ENCODE data around the gene NIM1K. TPM values are rescaled to one million over a fixed set of nuclear protein-coding genes. Genes with fewer than 3 reads are reported as not detected.

NIM1K gene
- total RNA-seq, 1 experiment from 2014 or later, result 0.07 TPM

GRCh38 chr5:43172779-43173178 is 19.2 kb upstream of the NIM1K start (continued):
- TF ChIP-seq ETV6 (CRISPR knock-in tag; IDR thresholded peaks at IDR 0.05) (no peak), TP53 (CRISPR knock-in tag; IDR thresholded peaks at IDR 0.05) (no peak), SMAD3 (CRISPR knock-in tag; IDR thresholded peaks at IDR 0.05; ENCODE audit: borderline replicate concordance) (no peak), ATF1 (CRISPR knock-in tag; IDR thresholded peaks at IDR 0.05) (no peak), NR1H2 (CRISPR knock-in tag; IDR thresholded peaks at IDR 0.05) (no peak)
- TF ChIP-seq, protein P1, sequence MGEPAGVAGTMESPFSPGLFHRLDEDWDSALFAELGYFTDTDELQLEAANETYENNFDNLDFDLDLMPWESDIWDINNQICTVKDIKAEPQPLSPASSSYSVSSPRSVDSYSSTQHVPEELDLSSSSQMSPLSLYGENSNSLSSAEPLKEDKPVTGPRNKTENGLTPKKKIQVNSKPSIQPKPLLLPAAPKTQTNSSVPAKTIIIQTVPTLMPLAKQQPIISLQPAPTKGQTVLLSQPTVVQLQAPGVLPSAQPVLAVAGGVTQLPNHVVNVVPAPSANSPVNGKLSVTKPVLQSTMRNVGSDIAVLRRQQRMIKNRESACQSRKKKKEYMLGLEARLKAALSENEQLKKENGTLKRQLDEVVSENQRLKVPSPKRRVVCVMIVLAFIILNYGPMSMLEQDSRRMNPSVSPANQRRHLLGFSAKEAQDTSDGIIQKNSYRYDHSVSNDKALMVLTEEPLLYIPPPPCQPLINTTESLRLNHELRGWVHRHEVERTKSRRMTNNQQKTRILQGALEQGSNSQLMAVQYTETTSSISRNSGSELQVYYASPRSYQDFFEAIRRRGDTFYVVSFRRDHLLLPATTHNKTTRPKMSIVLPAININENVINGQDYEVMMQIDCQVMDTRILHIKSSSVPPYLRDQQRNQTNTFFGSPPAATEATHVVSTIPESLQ (CRISPR knock-in tag; IDR thresholded peaks at IDR 0.05), result no peak
- TF ChIP-seq, protein P2, sequence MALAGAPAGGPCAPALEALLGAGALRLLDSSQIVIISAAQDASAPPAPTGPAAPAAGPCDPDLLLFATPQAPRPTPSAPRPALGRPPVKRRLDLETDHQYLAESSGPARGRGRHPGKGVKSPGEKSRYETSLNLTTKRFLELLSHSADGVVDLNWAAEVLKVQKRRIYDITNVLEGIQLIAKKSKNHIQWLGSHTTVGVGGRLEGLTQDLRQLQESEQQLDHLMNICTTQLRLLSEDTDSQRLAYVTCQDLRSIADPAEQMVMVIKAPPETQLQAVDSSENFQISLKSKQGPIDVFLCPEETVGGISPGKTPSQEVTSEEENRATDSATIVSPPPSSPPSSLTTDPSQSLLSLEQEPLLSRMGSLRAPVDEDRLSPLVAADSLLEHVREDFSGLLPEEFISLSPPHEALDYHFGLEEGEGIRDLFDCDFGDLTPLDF (CRISPR knock-in tag; IDR thresholded peaks at IDR 0.05), result no peak
- TF ChIP-seq, protein P3, sequence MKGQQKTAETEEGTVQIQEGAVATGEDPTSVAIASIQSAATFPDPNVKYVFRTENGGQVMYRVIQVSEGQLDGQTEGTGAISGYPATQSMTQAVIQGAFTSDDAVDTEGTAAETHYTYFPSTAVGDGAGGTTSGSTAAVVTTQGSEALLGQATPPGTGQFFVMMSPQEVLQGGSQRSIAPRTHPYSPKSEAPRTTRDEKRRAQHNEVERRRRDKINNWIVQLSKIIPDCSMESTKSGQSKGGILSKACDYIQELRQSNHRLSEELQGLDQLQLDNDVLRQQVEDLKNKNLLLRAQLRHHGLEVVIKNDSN (CRISPR knock-in tag; IDR thresholded peaks at IDR 0.05), result no peak

DNA sequence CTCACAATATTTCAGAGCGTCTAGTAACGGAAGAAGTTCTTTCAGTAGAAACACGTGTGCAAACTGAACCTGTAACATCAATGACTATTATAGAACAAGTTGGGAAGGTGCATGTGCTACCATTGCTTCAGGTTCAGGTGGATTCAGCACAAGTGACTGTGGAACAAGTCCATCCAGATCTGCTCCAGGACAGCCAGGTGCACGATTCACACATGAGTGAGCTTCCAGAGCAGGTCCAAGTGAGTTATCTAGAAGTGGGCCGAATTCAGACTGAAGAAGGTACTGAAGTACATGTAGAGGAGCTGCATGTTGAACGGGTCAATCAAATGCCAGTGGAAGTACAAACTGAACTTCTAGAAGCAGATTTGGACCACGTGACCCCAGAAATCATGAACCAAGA is 17.4 kb upstream of the NIM1K start:
- no peak for ATAC-seq
- no peak overlapping the region for H3K27ac Mint-ChIP-seq
- H3K4me1 Mint-ChIP-seq, result peaks cover 19% of the 10 kb centered on the region
- H3K36me3 Mint-ChIP-seq, result peaks cover 23% of the 10 kb centered on the region
- ChIA-PET POLR2A (interaction anchor here (0.6 kb wide), 1 partner anchor 231 kb away, joined by 3 read pairs; no protein-coding TSS in a partner anchor), CTCF (no interaction called here)
- TF ChIP-seq RORB (CRISPR knock-in tag; IDR thresholded peaks at IDR 0.05) (no peak), TP53 (CRISPR knock-in tag; IDR thresholded peaks at IDR 0.05) (no peak), ZNF263 (CRISPR knock-in tag; IDR thresholded peaks at IDR 0.05; ENCODE audit: low read depth) (no peak), CREB1 (CRISPR knock-in tag; IDR thresholded peaks at IDR 0.05) (no peak), ZNF219 (CRISPR knock-in tag; IDR thresholded peaks at IDR 0.05; ENCODE audit: borderline replicate concordance) (no peak), MXD4 (CRISPR knock-in tag; IDR thresholded peaks at IDR 0.05; ENCODE audit: borderline replicate concordance) (no peak), CREM (CRISPR knock-in tag; IDR thresholded peaks at IDR 0.05) (no peak), ESRRA (CRISPR knock-in tag; IDR thresholded peaks at IDR 0.05; ENCODE audit: borderline replicate concordance) (no peak), ZNF396 (CRISPR knock-in tag; IDR thresholded peaks at IDR 0.05; ENCODE audit: borderline replicate concordance) (no peak), SMAD3 (CRISPR knock-in tag; IDR thresholded peaks at IDR 0.05; ENCODE audit: borderline replicate concordance) (no peak), CBFB (CRISPR knock-in tag; IDR thresholded peaks at IDR 0.05; ENCODE audit: low read depth) (no peak), ERG (CRISPR knock-in tag; IDR thresholded peaks at IDR 0.05) (no peak)
- TF ChIP-seq, protein P4, sequence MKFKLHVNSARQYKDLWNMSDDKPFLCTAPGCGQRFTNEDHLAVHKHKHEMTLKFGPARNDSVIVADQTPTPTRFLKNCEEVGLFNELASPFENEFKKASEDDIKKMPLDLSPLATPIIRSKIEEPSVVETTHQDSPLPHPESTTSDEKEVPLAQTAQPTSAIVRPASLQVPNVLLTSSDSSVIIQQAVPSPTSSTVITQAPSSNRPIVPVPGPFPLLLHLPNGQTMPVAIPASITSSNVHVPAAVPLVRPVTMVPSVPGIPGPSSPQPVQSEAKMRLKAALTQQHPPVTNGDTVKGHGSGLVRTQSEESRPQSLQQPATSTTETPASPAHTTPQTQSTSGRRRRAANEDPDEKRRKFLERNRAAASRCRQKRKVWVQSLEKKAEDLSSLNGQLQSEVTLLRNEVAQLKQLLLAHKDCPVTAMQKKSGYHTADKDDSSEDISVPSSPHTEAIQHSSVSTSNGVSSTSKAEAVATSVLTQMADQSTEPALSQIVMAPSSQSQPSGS (CRISPR knock-in tag; IDR thresholded peaks at IDR 0.05; ENCODE audit: borderline replicate concordance, low read depth), result no peak
- TF ChIP-seq, protein P5, sequence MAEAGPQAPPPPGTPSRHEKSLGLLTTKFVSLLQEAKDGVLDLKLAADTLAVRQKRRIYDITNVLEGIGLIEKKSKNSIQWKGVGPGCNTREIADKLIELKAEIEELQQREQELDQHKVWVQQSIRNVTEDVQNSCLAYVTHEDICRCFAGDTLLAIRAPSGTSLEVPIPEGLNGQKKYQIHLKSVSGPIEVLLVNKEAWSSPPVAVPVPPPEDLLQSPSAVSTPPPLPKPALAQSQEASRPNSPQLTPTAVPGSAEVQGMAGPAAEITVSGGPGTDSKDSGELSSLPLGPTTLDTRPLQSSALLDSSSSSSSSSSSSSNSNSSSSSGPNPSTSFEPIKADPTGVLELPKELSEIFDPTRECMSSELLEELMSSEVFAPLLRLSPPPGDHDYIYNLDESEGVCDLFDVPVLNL (CRISPR knock-in tag; IDR thresholded peaks at IDR 0.05; ENCODE audit: borderline replicate concordance, low read depth), result no peak
- TF ChIP-seq, protein P6, sequence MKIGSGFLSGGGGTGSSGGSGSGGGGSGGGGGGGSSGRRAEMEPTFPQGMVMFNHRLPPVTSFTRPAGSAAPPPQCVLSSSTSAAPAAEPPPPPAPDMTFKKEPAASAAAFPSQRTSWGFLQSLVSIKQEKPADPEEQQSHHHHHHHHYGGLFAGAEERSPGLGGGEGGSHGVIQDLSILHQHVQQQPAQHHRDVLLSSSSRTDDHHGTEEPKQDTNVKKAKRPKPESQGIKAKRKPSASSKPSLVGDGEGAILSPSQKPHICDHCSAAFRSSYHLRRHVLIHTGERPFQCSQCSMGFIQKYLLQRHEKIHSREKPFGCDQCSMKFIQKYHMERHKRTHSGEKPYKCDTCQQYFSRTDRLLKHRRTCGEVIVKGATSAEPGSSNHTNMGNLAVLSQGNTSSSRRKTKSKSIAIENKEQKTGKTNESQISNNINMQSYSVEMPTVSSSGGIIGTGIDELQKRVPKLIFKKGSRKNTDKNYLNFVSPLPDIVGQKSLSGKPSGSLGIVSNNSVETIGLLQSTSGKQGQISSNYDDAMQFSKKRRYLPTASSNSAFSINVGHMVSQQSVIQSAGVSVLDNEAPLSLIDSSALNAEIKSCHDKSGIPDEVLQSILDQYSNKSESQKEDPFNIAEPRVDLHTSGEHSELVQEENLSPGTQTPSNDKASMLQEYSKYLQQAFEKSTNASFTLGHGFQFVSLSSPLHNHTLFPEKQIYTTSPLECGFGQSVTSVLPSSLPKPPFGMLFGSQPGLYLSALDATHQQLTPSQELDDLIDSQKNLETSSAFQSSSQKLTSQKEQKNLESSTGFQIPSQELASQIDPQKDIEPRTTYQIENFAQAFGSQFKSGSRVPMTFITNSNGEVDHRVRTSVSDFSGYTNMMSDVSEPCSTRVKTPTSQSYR (CRISPR knock-in tag; IDR thresholded peaks at IDR 0.05), result no peak
- TF ChIP-seq, protein P7, sequence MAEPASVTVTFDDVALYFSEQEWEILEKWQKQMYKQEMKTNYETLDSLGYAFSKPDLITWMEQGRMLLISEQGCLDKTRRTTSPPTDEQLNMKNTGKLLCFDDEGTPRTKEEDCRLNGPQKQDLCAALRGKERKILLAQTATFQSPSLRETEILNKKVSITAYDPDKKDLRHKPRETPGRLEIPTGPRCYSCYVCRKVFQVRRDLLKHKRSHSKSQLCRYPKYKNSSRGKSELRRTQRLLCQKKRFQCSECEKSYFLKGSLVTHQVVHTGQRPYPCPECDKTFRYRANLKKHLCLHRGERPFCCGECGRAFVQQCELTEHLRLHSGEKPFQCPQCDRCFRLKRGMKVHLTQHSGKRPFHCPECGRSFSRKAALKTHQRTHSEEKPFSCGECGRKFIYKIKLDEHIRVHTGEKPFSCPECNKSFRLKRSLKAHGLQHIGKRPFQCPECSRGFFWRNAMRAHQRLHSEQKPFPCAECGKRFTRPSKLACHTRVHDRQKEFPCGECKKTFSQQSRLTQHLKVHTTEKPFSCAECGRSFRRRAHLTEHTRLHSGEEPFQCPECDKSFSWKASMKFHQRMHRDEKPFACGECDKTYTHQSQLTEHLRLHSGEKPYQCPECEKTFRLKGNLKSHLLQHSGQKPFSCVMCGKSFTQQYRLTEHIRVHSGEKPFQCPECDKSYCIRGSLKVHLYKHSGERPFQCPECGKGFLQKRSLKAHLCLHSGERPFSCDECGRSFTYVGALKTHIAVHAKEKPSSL (CRISPR knock-in tag; conservative IDR thresholded peaks at IDR 0.05), result no peak
- no peak for DNase-seq (ENCODE audit: low spot score)
- H3K9me3 Mint-ChIP-seq, result no peaks in the 10 kb centered on the region
- no peak overlapping the region for H3K4me3 Mint-ChIP-seq
- no peaks in the 10 kb centered on the region for H3K27me3 Mint-ChIP-seq (ENCODE audit: low read depth)
